Ramos (cell line): ENCODE data around the gene RANGRF.

Source experiments
- in situ Hi-C: fragments of 300-500 bp; cut with MboI; formaldehyde crosslinking; loops from one replicate; pipeline ENCODE4 v1.14.3; 2022; ENCODE audit warnings: low sequenced_read_pairs; ENCODE audit not compliant: unreplicated experiment

RANGRF gene

GRCh38 chr17:8272421-8272820, 16.0 kb upstream of the RANGRF start:
- in situ Hi-C loops = no loop called here

GRCh38 chr17:8273884-8274444, 14.5 kb upstream of the RANGRF start:
- in situ Hi-C loops = no loop called here

GRCh38 chr17:8274816-8275215, 13.7 kb upstream of the RANGRF start:
- in situ Hi-C loops = no loop called here

- in situ Hi-C loops = no loop called here
Measured at GRCh38 chr17:8275421-8276290, 12.8 kb upstream of the RANGRF start.

- in situ Hi-C loops = no loop called here
Measured at GRCh38 chr17:8277317-8277716, 11.2 kb upstream of the RANGRF start.

GRCh38 chr17:8282345-8282744, 6.1 kb upstream of the RANGRF start:
- in situ Hi-C loops = no loop called here

- in situ Hi-C loops = no loop called here
Measured at GRCh38 chr17:8283356-8283755, 5.1 kb upstream of the RANGRF start.

- in situ Hi-C loops = no loop called here
Measured at GRCh38 chr17:8284126-8284525, 4.3 kb upstream of the RANGRF start.

- in situ Hi-C loops = no loop called here
Measured at GRCh38 chr17:8285270-8286181, 2.9 kb upstream of the RANGRF start.

- in situ Hi-C loops = no loop called here
Measured at GRCh38 chr17:8287651-8288335, 677 bp upstream of the RANGRF start.

- in situ Hi-C loops = no loop called here
Measured at GRCh38 chr17:8289103-8289397, 580 bp downstream of the RANGRF start.

- in situ Hi-C loops = no loop called here
Measured at GRCh38 chr17:8290043-8290442, 1.6 kb downstream of the RANGRF start.

- in situ Hi-C loops = no loop called here
Measured at GRCh38 chr17:8292639-8293395, 4.3 kb downstream of the RANGRF start.

- in situ Hi-C loops = no loop called here
Measured at GRCh38 chr17:8294361-8294760, 5.9 kb downstream of the RANGRF start.

GRCh38 chr17:8294814-8295316, 6.4 kb downstream of the RANGRF start:
- in situ Hi-C loops = no loop called here

- in situ Hi-C loops = loop anchor here (10.0 kb wide), 2 partner anchors 185 to 225 kb away; partner anchors contain the start of gene ALOXE3
Measured at GRCh38 chr17:8300226-8300625, 11.8 kb downstream of the RANGRF start.

GRCh38 chr17:8300627-8301242, 12.3 kb downstream of the RANGRF start:
- in situ Hi-C loops = loop anchor here (10.0 kb wide), 2 partner anchors 186 to 226 kb away; partner anchors contain the start of gene ALOXE3

- in situ Hi-C loops = no loop called here
Measured at GRCh38 chr17:8310601-8311123, 22.2 kb downstream of the RANGRF start.
